Right lung (tissue), 10 donors: ENCODE measurements around the gene EPHA4. TPM values are rescaled to one million over a fixed set of nuclear protein-coding genes. Genes with fewer than 3 reads are reported as not detected.
A peak's percentile ranks its signal among the peaks of the same experiment; 100 is the strongest.

Experiments used
- DNase-seq, 2 donors: peaks; one replicate each; pipeline ENCODE4 v3.0.0-alpha.2; 2013
- long read RNA-seq, 8 donors: transcript quantifications; one replicate each; lab custom pipeline, GENCODE V29; 2026
- polyA plus RNA-seq, 5 donors: library from polyadenylated mRNA; unstranded; fragments of 120-200 nt; gene quantifications; one replicate each; pipeline versions ENCODE4 v1.2.1 to v1.2.3, GENCODE V29; 2013; ENCODE audit warnings: inconsistent platforms in 1 of 5, low replicate concordance in 1 of 5; ENCODE audit not compliant: insufficient read length in 5 of 5, insufficient read depth in 1 of 5

EPHA4 gene
- 10 to 100 TPM; 18.6 to 28.5 (median 27.8) TPM for polyA plus RNA-seq
- long read RNA-seq, donor 1, partial matches to known transcripts: 20 of 25 reads
- long read RNA-seq, donor 1, other reads (novel, unspliced or antisense): 0 of 25 reads
- long read RNA-seq, donor 2, partial matches to known transcripts: 0 of 3 reads
- long read RNA-seq, donor 2, other reads (novel, unspliced or antisense): 0 of 3 reads
- long read RNA-seq, donor 3, partial matches to known transcripts: 0 of 3 reads
- long read RNA-seq, donor 3, other reads (novel, unspliced or antisense): 0 of 3 reads
- long read RNA-seq, donor 4, partial matches to known transcripts: 0 of 2 reads
- long read RNA-seq, donor 4, other reads (novel, unspliced or antisense): 0 of 2 reads
- long read RNA-seq, donor 5, transcript EPHA4-211 (2 exons, 2,893 nt): major isoform, 5 of 6 reads
- long read RNA-seq, donor 5, partial matches to known transcripts: 0 of 6 reads
- long read RNA-seq, donor 5, other reads (novel, unspliced or antisense): 0 of 6 reads
- long read RNA-seq, donor 6, partial matches to known transcripts: 0 of 4 reads
- long read RNA-seq, donor 6, other reads (novel, unspliced or antisense): 0 of 4 reads
- long read RNA-seq, donor 7, partial matches to known transcripts: 0 of 1 reads
- long read RNA-seq, donor 7, other reads (novel, unspliced or antisense): 0 of 1 reads
- long read RNA-seq, donor 8, partial matches to known transcripts: 0 of 2 reads
- long read RNA-seq, donor 8, other reads (novel, unspliced or antisense): 0 of 2 reads

- DNase-seq: peak; percentile 93 to 95
Observed at GRCh38 chr2:221572219-221572820, at the start of gene EPHA4. TSS of gene EPHA4 (minus strand) at chr2:221572304. CDS start at chr2:221572248, 56 bp downstream.

GRCh38 chr2:221618007-221618406 is 45.9 kb upstream of the EPHA4 start:
- DNase-seq: no peak

- no peak for DNase-seq
Observed at GRCh38 chr2:221616561-221616960, 44.5 kb upstream of the EPHA4 start.

- DNase-seq: peak in 1 of 2 donors; percentile 8
Observed at GRCh38 chr2:221614274-221614673, 42.2 kb upstream of the EPHA4 start.

DNA sequence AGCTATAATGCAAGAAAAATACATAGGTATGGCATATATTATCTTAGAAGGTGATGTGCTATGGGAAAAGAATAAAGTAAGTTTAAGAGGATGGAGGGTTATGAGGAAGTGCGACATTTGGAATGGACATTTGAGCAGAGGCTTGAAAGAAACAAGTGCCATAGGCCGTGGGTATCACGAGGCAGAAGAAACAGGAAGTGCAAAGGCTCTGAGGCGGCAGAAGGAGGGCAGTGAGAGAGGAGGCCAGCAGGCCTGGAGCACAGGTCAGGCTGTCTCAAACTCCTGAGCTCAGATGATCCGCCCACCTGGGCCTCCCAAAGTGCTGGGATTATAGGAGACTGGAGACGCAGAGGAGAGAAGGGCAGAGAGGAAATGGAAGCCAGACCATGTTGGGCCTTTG is 40.7 kb upstream of the EPHA4 start:
- no peak for DNase-seq

DNA sequence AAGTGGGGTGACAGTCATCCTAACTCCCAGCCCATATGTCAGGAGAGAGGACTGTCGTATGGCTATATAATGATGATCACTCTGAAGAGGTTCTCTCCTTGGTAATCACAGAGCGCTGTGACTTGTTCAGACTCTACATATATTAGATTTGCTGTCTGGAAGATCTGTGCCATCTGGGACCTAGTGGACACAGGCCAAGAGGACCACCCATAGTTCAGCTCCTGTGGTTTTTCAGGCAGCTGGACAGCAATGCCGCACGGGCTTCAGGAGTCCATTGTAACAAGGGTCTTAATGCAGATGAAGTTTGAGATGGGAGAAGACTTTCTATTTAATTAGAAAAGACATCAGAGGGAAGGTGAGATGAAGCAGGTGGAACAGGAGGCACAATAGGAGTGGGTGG is 40.1 kb upstream of the EPHA4 start:
- peak in 1 of 2 donors; percentile 5 for DNase-seq

GRCh38 chr2:221610675-221611074 is 38.6 kb upstream of the EPHA4 start:
- no peak for DNase-seq

DNA sequence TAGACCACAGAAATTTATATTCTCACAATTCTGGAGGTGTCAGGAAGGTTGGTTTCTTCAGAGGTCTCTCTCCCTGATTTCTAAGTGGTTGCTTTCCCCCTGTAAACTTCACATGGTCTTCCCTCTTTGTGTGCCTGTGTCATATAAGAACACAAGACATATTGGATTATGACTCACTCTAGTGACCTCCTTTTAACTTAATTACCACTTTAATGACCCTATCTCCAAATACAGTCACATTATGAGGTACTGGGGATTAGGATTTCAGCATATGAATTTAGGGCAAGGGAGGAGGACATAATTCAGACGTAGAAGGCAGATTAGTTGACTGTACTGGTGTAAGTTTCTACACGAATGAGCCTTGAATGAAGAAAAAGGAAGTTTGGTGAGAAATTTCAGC is 38.2 kb upstream of the EPHA4 start:
- no peak for DNase-seq

- no peak for DNase-seq
Observed at GRCh38 chr2:221608442-221608841, 36.3 kb upstream of the EPHA4 start.

DNA sequence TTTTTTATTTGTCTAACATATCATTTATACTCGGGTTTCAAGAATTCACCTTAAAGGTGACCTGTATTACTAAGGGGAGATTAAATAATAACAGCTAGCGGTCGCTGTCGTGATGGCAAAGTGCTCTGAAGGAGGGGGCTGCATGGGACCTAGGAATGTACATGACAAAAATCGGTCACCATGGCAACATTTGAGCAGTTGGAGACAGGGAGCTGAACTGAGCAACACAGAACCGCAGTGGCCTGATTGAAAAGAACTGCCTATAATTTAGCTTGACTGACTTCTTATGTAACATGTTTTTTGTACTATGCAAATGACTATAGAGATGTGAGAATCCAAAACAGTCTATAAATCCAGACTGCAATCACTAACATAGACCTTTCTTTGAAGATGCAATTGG is 34.3 kb upstream of the EPHA4 start:
- DNase-seq: no peak

DNA sequence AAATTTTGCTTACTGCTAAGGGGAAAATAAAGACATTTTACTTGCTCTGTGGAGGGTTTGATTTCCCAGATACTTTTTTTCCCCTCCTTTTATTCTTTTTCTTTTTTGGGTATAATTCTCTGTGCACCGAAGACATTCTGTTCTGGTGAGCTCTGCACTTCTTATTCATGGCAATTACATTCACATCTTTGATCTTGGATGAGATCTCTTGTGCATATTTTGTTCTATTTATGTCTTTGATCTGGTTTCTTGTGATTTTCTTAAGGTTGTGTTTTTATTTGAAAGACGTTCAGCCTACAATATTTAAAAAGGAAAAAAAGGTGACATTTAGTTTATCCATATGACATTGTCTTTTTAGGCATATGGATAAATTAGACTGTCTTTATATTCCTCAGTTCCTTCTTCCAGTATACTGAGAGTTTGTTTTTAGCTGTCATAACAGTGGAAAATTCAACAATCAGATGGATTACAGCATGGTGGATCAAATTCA is 33.7 kb upstream of the EPHA4 start:
- DNase-seq: no peak

DNA sequence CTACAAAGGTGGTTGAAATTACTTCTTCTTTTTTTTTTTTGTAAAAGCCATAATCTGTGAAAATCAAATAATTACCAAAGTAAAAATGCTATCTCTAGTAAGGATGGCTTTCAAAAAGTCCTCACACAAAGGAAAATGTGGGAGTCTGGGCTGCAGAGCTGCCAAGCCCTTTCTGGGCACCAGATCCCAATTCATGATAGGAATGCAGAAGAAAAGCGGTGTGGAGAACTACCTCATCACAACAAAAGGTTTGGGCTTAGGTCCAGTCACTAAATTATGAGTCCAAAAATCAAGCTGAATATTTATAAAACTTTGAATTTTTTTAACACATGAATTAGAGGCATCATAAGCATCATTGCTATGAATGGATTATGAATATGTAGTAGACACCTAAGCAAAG is 30.8 kb upstream of the EPHA4 start:
- no peak for DNase-seq

GRCh38 chr2:221601376-221601775 is 29.3 kb upstream of the EPHA4 start:
- no peak for DNase-seq

DNA sequence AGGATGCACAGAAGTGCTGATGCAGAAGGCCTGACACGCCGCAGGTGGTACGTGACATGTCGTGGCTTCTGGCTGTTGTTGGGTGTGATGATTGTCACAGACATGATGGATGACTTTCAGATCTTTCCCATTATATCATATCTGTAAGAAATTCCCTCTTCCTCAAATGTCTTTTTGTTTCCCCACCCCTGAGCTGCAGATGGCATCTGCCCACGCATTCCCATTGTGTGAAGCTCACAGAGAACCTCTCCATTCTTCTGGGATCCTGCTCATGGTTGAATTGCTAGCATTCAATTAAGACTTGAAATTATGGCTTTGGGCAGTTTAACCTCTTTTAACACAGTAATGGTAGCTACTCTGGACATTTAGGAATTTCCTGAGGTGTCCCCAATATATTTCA is 28.3 kb upstream of the EPHA4 start:
- DNase-seq: no peak

DNA sequence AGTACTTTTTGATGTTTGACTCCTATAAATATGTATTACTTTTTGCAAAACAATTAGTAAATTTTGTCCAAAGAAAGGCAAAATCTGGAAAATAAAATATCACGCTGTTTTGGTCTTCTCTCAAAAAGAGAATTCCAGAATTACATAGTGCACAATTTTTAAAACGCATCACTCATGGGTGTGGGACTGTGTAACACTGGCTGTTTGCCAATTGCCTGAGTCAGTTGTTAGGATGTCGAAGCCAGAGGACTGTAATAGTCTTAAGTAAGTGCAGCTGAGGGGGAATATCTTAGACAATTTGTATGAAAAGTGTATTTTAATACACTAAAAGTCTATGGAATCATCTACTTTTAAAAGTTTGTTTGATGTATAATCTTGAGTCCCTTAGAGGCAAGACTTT is 24.1 kb upstream of the EPHA4 start:
- DNase-seq: no peak

DNA sequence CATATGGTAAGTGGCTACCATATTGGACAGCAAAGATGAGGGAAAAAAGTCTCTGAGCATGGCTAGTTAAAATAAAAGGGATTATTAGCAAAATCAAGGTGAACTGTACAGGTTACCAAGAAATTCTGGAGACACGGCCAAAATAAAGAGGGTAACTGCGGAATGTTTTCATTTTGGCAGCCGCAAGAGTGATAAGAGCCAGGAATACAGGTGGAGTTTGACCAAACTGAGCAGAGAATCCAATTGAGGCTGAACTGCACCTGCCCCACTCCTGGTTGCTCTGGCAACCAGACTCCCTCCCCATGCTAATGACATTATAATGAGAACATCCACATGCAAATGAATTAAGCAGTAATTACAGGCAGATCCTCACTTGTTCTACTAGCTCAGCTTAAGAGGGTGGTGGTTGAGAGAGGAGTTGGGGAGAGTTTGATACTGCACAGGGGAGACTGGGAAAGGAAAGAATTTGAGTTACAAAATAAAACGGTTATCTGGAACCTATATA is 18.8 kb upstream of the EPHA4 start:
- DNase-seq: no peak

GRCh38 chr2:221589696-221590095 is 17.6 kb upstream of the EPHA4 start:
- DNase-seq: no peak

DNA sequence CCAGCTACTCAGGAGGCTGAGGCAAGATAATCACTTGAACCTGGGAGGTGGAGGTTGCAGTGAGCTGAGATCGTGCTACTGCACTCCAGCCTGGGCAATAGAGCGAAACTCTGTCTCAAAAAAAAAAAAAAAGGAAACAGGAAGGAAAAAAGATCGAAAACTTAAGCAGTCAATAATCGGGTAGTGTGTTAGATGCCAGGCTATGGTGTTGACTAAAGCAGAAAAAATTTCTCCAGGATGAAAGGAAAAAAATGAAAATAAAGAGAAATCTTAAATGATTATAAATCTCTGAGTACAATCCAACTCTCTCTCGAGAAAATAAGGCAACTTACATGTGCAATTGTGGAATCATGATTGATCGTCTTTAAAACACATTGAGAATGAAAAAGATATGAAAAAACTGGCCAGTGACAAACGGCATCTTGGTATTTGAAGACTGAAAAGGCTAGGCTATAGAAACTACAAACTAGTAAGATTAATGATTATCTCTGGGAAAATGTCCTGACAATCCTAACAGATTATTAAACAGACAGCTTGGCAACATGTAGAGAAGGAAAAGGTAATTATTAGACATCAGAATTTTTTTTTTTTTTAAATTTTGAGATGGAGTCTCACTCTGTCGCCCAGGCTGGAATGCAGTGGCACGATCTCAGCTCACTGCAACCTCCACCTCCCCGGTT is 16.3 kb upstream of the EPHA4 start:
- no peak for DNase-seq

DNA sequence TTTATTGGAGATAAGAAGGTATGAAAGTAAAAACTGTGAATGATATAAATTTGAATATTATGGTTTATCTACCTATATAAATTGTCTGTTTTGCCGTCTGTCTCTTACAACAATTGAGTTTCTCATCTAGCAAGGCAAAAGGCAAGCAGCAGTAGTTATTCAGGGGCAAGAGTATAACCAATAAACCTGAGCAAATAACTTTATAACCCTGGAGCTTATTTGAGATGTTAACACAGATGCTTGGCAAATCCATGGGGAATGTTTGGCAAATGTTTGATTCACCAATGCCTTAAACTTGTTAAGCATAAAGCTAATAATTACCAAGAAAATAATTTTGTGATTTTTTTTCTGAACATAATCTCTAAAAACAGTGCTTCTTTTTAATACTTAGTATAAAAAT is 9.9 kb upstream of the EPHA4 start:
- no peak for DNase-seq

DNA sequence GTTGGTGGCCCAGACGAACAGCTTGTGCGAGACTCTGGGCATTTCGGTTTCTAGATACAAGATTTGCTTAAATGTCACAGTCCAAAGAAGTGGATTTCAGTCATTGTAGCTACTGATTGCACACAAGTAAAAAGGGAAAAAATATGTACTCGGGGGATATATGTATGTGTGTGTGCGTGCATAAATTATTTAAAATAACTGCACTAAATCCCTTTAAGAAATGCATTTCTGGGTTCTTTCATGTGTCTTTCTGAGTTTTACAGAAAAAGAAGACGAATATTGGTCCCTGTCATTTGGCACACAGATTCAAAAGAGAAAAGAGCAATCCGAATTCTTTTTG is 2.1 kb upstream of the EPHA4 start:
- peak in 1 of 2 donors; percentile 13 for DNase-seq

GRCh38 chr2:221573430-221574230 is 1.5 kb upstream of the EPHA4 start:
- peak; percentile 86 to 89 for DNase-seq
